Stimulated activated CD8-positive, alpha-beta memory T cell treated with anti-CD3 and anti-CD28 coated beads, Interleukin-7, amount 100 ng/mL, for 1 hour (primary cell): Measurements from ENCODE around the gene MET.

Source experiments
- DNase-seq, 2 donors: peaks; one replicate each; pipeline ENCODE4 v3.0.0-alpha.2; 2020; ENCODE audit warnings: low read depth in 2 of 2

The MET gene

DNA sequence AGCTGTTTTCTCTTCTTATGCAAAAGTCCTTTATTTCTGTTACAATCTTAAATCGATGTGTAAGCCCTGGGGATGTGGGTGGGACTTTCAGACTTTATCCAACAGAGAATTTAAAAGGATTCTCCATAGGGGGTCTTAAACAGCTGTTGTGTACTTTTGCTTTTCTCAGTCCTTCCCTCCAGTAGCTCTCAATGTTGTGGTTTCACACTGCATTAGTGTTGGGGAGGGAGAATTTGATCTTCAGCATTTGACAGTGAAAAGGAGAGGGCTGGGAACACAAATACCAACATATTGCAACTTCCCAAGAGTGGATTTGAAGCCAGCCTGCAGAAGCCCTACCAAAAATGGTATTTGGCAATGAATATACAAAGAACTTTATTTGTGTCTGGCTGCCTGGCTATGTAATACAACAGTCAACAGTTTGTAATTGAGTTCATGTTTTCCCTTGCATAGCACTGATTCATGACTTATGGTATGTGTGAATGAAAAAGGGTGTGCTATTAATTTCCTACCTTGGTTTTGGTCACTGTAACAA lies 110.2 kb downstream of the MET start:
- DNase-seq: no peak

- no peak for DNase-seq
Observed at GRCh38 chr7:116783666-116784318, 111.8 kb downstream of the MET start.

DNA sequence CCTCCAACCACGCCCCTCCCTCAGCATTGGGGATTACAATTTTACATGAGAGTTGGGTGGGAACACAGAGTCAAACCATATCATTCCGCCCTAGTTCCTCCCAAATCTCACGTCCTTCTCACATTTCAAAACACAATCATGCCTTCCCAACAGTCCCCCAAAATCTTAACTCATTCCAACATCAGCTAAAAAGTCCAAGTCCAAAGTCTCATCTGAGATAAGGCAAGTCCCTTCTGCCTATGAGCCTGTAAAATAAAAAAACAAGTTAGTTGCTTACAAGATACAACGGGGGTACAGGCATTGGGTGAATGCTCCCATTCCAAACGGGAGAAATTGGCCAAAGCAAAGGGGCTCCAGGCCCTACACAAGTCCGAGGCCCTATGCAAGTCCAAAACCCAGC lies 112.7 kb downstream of the MET start:
- no peak for DNase-seq

GRCh38 chr7:116785843-116786242 lies 113.8 kb downstream of the MET start:
- DNase-seq: no peak

DNA sequence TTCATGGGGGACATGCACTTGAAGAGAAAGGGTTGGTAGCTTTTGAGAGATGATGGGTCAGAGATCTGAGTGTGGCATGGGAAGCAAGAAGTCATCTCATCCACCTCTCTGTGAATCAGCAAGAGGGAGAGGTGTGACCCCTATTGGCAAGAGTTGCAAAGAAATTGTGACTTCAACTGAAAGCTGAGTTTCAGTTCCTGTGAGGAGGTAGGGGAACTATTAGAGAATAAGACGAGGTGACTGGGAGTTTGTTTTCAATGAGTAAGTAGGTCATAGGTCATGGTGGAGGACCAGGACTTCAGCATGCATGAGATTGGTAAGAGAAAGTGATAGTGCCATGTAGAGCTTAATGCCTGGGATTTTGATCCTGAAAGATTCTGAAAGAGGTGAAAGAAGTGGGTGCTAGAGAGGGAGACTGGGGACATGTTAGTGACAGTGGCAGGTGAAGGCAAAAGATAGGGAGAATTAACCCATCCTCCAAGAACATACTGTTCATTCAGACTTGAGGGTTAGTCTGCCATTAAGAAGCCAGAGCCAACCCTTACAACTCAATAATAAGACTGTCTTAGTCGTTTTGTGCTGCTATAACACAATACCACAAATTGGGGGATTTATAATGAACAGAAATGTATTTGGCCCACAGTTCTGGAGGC lies 114.9 kb downstream of the MET start:
- DNase-seq: no peak

- DNase-seq: no peak
Observed at GRCh38 chr7:116787881-116788280, 115.9 kb downstream of the MET start.

GRCh38 chr7:116788572-116789197 lies 116.7 kb downstream of the MET start:
- no peak for DNase-seq

- no peak for DNase-seq
Observed at GRCh38 chr7:116790025-116790424, 118.0 kb downstream of the MET start.

GRCh38 chr7:116792813-116793212 lies 120.8 kb downstream of the MET start:
- no peak for DNase-seq

DNA sequence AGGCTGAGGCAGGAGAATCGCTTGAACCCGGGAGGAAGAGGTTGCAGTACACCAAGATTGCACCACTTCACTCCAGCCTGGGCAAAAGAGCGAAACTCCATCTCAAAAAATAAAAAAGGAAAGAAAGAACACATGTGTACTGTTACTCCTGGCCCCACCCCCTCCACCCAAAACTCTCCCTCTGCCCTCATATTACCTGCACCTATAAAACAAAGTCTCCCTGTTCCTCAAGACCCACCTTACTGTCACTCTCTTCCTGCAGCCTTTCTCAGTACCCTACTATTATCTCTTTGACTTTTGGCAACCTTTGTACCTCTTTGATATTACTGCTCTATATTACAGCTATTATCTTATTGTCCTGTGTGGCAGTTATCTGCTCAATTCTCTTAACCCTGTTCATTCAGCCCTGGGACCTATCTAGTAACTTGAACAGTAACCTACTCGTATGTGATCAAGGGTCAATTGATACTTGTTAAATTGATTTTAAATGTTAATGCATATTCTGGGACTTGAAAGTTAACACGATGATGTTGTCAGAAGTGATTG lies 121.9 kb downstream of the MET start:
- DNase-seq: no peak

DNA sequence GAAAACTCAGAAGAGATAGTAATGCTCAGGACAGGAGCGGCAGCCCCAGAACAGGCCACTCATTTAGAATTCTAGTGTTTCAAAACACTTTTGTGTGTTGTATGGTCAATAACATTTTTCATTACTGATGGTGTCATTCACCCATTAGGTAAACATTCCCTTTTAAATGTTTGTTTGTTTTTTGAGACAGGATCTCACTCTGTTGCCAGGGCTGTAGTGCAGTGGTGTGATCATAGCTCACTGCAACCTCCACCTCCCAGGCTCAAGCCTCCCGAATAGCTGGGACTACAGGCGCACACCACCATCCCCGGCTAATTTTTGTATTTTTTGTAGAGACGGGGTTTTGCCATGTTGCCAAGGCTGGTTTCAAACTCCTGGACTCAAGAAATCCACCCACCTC lies 124.5 kb downstream of the MET start:
- no peak for DNase-seq

- DNase-seq: no peak
Observed at GRCh38 chr7:116797612-116798011, 125.6 kb downstream of the MET start.

- DNase-seq: no peak
Observed at GRCh38 chr7:116798232-116798631, 126.2 kb downstream of the MET start.

GRCh38 chr7:116799916-116800315 lies 127.9 kb downstream of the MET start:
- no peak for DNase-seq

DNA sequence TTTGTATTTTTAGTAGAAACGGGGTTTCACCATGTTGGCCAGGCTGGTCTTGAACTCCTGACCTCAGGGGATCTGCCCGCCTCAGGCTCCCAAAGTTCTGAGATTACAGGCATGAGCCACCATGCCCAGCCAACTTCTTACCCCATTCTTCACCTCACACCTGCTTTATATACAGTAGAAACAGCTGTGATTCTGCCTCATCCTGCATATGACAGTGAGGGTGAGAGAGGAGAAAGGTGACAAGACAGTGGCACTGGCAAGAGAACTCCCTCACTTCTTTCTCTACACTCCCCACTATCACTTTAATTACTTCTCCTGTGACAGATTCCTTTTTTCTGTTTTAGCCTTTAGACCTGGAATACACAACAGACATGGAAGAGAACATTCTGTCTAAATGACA lies 128.6 kb downstream of the MET start:
- no peak for DNase-seq

DNA sequence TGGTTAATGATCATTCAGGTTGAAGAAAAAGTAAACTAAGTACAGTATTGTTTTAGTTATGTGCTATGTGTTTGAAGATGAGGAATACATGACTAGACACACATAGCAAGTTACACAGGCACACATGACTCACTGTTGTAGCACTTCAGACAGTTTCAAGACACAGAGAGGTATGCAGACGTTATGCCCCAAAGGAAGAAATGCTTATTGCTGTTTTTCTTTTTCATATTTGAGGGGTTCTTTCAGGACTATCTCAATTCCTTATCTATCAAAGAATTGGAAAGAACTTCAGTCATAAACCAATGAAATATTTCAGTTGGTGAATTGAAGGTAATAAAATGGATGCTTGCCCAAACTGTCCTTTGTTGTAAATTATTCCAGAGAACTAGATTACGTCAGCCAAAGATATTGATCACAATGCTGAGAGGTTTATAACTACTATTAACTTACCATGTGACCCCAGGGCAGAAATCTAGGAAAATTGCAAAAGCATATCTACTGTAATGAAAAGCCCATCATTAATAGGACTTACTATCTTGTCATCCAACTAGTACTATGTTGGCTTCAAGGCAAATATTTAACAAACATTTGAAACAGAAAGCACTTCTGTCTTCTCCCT lies 129.2 kb downstream of the MET start:
- DNase-seq: no peak

DNA sequence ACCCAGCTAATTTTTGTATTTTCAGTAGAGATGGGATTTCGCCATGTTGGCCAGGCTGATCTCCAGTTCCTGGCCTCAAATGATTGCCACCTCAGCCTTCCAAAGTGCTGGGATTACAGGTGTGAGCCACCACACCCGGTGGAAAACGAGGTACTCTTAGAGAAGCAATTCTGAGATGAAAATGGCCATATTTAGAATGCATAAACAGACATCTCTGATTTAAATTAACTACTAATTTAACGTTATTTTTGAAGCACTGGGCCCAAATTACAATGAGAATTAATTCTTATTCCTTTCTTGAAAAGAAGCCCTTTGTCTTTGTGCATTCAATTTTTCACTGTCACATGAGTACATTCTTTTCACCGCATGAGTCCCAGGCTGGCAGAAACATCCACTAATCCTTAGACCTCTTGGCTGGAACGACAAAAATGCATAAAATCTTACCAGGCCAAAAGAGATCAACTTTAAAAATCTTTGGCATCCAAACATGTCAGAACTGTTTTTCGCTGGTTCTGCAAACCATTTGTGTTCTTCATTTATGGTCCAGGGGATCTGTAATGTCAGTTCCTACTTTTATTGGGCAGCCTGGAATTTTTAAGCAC lies 130.2 kb downstream of the MET start:
- no peak for DNase-seq

DNA sequence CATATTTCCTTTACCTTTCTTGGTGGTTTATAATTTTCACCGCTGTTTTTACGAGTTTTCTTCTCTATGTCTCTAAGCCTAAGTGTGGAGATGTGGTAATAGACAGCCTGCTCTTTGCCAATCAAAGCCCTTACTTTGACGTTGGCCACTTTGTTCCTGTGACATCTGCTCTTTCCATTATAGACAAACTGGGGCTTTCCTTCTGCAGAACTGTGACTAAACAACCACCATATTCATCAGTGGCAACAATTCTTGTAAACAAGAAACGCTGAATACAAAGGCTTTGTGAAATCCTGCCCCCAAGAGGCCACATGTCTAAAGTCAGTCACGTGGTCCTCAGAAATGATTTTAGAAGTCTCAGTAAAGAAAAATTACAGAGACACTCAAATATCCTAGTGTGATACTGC lies 130.8 kb downstream of the MET start:
- no peak for DNase-seq

- DNase-seq: no peak
Observed at GRCh38 chr7:116804471-116804870, 132.5 kb downstream of the MET start.

DNA sequence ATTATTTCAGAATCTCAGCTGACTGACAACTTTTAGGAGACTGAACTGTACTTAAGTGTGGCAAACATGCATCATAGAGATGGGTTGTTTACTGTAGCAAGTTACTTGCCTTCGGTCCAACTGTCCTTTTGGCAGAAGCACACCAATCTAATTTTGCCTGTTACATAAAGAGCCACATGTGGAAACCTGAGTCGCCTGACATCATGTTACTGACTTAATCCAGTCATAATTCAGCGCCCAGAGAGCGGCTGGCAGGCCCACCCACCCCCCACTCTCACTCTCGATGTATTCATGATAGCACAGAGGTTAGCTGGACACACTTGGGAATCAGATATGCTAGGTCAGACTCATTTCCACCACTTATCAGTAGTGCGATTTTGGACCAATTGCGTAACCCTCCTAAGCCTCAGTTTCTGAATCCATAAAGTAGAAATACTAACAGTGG lies 133.1 kb downstream of the MET start:
- no peak for DNase-seq

DNA sequence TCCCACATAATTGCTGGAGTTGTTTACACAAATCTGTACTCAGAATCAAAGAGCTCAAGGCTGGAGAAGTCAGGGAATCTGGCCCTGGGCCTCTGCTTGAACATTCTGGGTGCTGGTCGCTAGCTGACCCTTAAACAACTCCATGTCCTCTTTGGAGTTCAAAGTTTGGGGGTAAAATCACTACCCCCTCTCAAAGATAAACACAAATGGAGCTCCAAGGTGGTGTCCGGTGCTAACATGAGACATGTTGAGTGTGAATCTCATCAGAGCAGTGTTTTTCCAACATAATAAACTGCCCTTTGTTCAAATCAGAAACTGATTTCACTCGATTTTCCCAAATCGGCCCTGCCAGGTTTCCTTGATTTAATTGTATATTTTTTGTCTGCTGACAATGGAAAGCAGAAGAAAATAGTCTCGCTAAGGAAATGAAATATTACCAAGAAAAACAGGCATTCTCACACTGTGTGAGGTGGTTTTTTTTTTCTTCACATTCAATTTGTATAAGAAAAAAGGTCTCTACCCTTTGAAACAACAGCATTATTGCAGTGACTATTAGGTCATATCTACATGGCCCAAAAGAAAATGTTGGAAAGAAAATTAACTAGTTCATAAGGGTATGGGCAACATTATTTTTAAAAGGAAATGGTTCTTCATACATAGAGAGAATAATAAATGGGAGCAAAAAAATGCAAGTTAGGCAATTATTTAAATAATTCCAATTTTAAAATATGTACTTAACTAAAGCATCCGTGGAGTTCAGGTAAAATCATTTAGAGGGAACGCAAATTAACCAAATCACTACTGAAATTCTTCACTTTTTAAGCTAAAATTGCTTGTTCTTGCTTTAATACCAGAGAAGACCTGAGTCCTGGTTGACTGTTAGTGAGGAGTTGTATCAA lies 134.3 kb downstream of the MET start:
- no peak for DNase-seq
